GM12865 (cell line): ENCODE data around the gene CLK2.
A peak's percentile ranks its signal among the peaks of the same experiment; 100 is the strongest.
"Not testable (repeated sequence)": the region's sequence is repeated elsewhere in the genome, so short reads cannot be mapped to it uniquely, and the experiment has no call there.

Experiments used
- DNase-seq: peaks from one replicate; pipeline ENCODE4 v3.0.0; 2010; ENCODE audit warnings: low read depth
- H3K4me3 ChIP-seq: 2 replicates; pipeline ENCODE4 v1.5.1; 2011; ENCODE audit warnings: mild to moderate bottlenecking, low read depth, low read length, control low read depth
- TF ChIP-seq, protein P1 (sequence below): IDR thresholded peaks from 2 replicates; pipeline ENCODE4 v1.5.1; 2011; ENCODE audit warnings: low read length, control low read depth, low read depth, inconsistent platforms; ENCODE audit not compliant: insufficient read depth; ENCODE audit errors: missing control alignments

CLK2 gene

GRCh38 chr1:155227261-155228095 is 45.8 kb downstream of the CLK2 start:
- TF ChIP-seq, protein P1, sequence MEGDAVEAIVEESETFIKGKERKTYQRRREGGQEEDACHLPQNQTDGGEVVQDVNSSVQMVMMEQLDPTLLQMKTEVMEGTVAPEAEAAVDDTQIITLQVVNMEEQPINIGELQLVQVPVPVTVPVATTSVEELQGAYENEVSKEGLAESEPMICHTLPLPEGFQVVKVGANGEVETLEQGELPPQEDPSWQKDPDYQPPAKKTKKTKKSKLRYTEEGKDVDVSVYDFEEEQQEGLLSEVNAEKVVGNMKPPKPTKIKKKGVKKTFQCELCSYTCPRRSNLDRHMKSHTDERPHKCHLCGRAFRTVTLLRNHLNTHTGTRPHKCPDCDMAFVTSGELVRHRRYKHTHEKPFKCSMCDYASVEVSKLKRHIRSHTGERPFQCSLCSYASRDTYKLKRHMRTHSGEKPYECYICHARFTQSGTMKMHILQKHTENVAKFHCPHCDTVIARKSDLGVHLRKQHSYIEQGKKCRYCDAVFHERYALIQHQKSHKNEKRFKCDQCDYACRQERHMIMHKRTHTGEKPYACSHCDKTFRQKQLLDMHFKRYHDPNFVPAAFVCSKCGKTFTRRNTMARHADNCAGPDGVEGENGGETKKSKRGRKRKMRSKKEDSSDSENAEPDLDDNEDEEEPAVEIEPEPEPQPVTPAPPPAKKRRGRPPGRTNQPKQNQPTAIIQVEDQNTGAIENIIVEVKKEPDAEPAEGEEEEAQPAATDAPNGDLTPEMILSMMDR = no peak
- DNase-seq = peak; percentile 100

GRCh38 chr1:155226910-155227260 is 46.4 kb downstream of the CLK2 start:
- TF ChIP-seq, protein P1 = no peak
- peak overlapping the region; percentile 84 for H3K4me3 ChIP-seq
- peak; percentile 72 for DNase-seq

More at GRCh38 chr1:155227261-155228095, 45.8 kb downstream of the CLK2 start:
- peak overlapping the region; percentile 84 for H3K4me3 ChIP-seq

DNA sequence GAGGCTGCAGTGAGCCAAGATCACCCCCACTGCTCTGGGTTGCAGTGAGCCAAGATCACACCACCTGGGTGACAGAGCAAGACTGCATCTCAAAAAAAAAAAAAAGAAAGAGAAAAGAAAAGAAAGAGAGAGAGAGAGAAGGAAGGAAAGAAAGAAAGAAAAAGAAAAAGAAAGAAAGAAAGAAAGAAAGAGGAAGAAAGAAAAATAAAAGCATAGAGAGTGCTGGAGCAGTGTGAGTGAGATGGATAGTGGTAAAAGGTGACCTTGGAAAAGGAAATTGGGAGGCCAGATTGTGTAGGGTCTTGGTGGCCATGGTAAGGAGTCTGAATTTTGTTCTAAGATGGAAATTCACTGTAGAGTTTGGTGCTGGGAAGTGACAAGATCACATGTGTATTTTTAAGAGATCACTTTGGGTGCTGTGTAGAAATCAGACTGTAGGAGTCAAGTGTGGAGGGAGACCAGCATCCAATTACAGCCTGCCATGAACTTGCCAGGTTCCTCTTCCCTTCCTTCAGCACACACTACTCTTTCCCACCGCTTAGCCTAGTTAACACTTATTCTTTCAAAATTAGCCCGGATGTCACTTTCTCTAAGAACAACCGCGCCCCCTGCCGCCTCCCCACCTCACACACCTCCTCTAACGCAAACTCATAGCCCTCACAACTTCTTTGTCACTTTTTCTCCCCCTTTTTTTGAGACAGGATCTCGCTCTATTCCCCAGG is 47.0 kb downstream of the CLK2 start:
- TF ChIP-seq, protein P1 = peak; percentile 73
- H3K4me3 ChIP-seq = peak overlapping the region; percentile 84
- DNase-seq = peak; percentile 88

GRCh38 chr1:155225404-155225759 is 47.9 kb downstream of the CLK2 start:
- DNase-seq = not testable (repeated sequence)
- peak overlapping the region; percentile 84 for H3K4me3 ChIP-seq

- TF ChIP-seq, protein P1 = no peak
- no peak overlapping the region for H3K4me3 ChIP-seq
- DNase-seq = peak; percentile 31
Measured at GRCh38 chr1:155223047-155223446, 50.3 kb downstream of the CLK2 start.

- H3K4me3 ChIP-seq, DNase-seq: not testable (repeated sequence)
Measured at GRCh38 chr1:155220211-155220965, 52.9 kb downstream of the CLK2 start.

GRCh38 chr1:155219592-155220031 is 53.7 kb downstream of the CLK2 start:
- no peak overlapping the region for H3K4me3 ChIP-seq
- no peak for DNase-seq
- TF ChIP-seq, protein P1 = no peak
